ENCODE measurements around the gene CDC25A. TPM values are rescaled to one million over a fixed set of nuclear protein-coding genes. Genes with fewer than 3 reads are reported as not detected.

The CDC25A gene
- total RNA-seq, 2 donors from 2014 or later: 5.3 to 23.7 TPM

GRCh38 chr3:48151807-48152427 is 36.3 kb downstream of the CDC25A start:
- H3K27ac ChIP-seq: no peak overlapping the region
- H3K4me1 ChIP-seq: no peaks in the 10 kb centered on the region
- peak overlapping the region in 1 of 2 donors; percentile 28 for H3K9ac ChIP-seq (ENCODE audit: low read depth in 2 of 2, low read length in 2 of 2)

GRCh38 chr3:48151058-48151806 is 37.0 kb downstream of the CDC25A start:
- DNase-seq: peak; percentile 74
- Histone ChIP-seq H3K4me3 (no peak overlapping the region), H3K4me1 (no peaks in the 10 kb centered on the region), H3K27ac (no peak overlapping the region), H3K27me3 (no peaks in the 10 kb centered on the region), H3K9ac (ENCODE audit: low read depth in 2 of 2, low read length in 2 of 2) (no peak overlapping the region), H3K9me3 (no peaks in the 10 kb centered on the region), H3K36me3 (no peaks in the 10 kb centered on the region)
- intact Hi-C loops (cut with DNase I): loop anchor here (5.0 kb wide), 2 partner anchors 159 to 314 kb away; no protein-coding TSS in a partner anchor
- TF ChIP-seq CTCF (IDR thresholded peaks at IDR 0.05): peak; percentile 80

More at GRCh38 chr3:48151807-48152427, 36.3 kb downstream of the CDC25A start:
- no peak overlapping the region for H3K4me3 ChIP-seq
- no peak for DNase-seq
- H3K27me3 ChIP-seq: no peaks in the 10 kb centered on the region
- intact Hi-C loops (cut with DNase I): loop anchor here (5.0 kb wide), 2 partner anchors 160 to 315 kb away; no protein-coding TSS in a partner anchor
- peak; percentile 7 for TF ChIP-seq CTCF (IDR thresholded peaks at IDR 0.05)
- H3K36me3 ChIP-seq: no peaks in the 10 kb centered on the region
- no peaks in the 10 kb centered on the region for H3K9me3 ChIP-seq

- no peak for DNase-seq
- Histone ChIP-seq H3K9ac (ENCODE audit: low read depth in 2 of 2, low read length in 2 of 2) (no peak overlapping the region), H3K27ac (no peak overlapping the region), H3K27me3 (no peaks in the 10 kb centered on the region), H3K36me3 (no peaks in the 10 kb centered on the region), H3K4me1 (no peaks in the 10 kb centered on the region), H3K4me3 (no peak overlapping the region), H3K9me3 (no peaks in the 10 kb centered on the region)
- intact Hi-C loops (cut with DNase I): no loop called here
- TF ChIP-seq CTCF (IDR thresholded peaks at IDR 0.05): no peak
Measured at GRCh38 chr3:48143992-48144391, 44.2 kb downstream of the CDC25A start.

- TF ChIP-seq CTCF (IDR thresholded peaks at IDR 0.05): no peak
- intact Hi-C loops (cut with DNase I): no loop called here
- Histone ChIP-seq H3K27me3 (no peaks in the 10 kb centered on the region), H3K27ac (no peak overlapping the region), H3K4me3 (no peak overlapping the region), H3K36me3 (no peaks in the 10 kb centered on the region), H3K9ac (ENCODE audit: low read depth in 2 of 2, low read length in 2 of 2) (no peak overlapping the region), H3K4me1 (no peaks in the 10 kb centered on the region), H3K9me3 (no peaks in the 10 kb centered on the region)
- DNase-seq: no peak
Measured at GRCh38 chr3:48143567-48143966, 44.6 kb downstream of the CDC25A start.

GRCh38 chr3:48142316-48142870 is 45.8 kb downstream of the CDC25A start:
- no peaks in the 10 kb centered on the region for H3K27me3 ChIP-seq
- no peaks in the 10 kb centered on the region for H3K9me3 ChIP-seq
- no peak for TF ChIP-seq CTCF (IDR thresholded peaks at IDR 0.05)
- no peak overlapping the region for H3K27ac ChIP-seq
- peak; percentile 20 for DNase-seq
- H3K9ac ChIP-seq (ENCODE audit: low read depth in 2 of 2, low read length in 2 of 2): no peak overlapping the region
- intact Hi-C loops (cut with DNase I): no loop called here
- no peaks in the 10 kb centered on the region for H3K4me1 ChIP-seq
- H3K36me3 ChIP-seq: no peaks in the 10 kb centered on the region
- H3K4me3 ChIP-seq: no peak overlapping the region
